ENCODE measurements around the gene GALNT13. TPM values are rescaled to one million over a fixed set of nuclear protein-coding genes. Genes with fewer than 3 reads are reported as not detected.

The GALNT13 gene
- total and polyA plus RNA-seq, 2 donors (not counting 1 experiment from before 2014, with no cell fraction given): 0.17 TPM; not detected in 1

DNA sequence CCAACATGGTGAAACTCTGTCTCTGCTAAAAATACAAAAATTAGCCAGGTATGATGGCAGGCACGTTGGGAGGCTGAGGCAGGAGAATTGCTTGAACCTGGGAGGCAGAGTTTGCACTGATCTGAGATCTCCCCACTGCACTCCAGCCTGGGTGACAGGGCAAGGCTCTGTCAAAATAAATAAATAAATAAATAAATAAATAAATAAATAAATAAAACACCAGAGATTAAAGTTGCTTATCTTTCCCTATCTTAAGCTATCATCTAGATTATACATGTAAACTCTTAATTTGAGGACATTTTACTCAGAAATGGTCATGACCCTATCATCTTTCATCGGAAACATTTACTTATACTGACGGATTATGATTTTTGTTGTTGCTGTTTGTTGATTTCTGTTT is 373.2 kb downstream of the GALNT13 start:
- H3K36me3 ChIP-seq (ENCODE audit: control insufficient read depth, insufficient read depth, low read length): no peaks in the 10 kb centered on the region
- H3K9me3 ChIP-seq (ENCODE audit: control insufficient read depth, insufficient read depth, low read depth, low read length): no peaks in the 10 kb centered on the region
- DNase-seq (ENCODE audit: low read depth in 2 of 2): no peak
- no peak overlapping the region for H3K4me3 ChIP-seq (replicated peaks in 1 of 4; ENCODE audit: control extremely low read depth in 1 of 4, insufficient read depth in 1 of 4, low read depth in 3 of 4, low read length in 4 of 4)
- no peak overlapping the region for H3K9ac ChIP-seq (ENCODE audit: insufficient read depth, low read length)
- no peak overlapping the region for H3K27ac ChIP-seq (ENCODE audit: insufficient read depth, low read length)
- H3K4me2 ChIP-seq (ENCODE audit: extremely low read depth, insufficient read depth, low read length): no peak overlapping the region
- H2AFZ ChIP-seq (ENCODE audit: low read length): no peak overlapping the region
- no peaks in the 10 kb centered on the region for H3K4me1 ChIP-seq (ENCODE audit: control insufficient read depth, extremely low read depth, insufficient read depth, low read length)
- H3K79me2 ChIP-seq (ENCODE audit: control insufficient read depth, insufficient read depth, low read length): no peaks in the 10 kb centered on the region
- no peak for TF ChIP-seq EZH2 (IDR thresholded peaks at IDR 0.05; ENCODE audit: low read length, missing control alignments)
- TF ChIP-seq, protein P1, sequence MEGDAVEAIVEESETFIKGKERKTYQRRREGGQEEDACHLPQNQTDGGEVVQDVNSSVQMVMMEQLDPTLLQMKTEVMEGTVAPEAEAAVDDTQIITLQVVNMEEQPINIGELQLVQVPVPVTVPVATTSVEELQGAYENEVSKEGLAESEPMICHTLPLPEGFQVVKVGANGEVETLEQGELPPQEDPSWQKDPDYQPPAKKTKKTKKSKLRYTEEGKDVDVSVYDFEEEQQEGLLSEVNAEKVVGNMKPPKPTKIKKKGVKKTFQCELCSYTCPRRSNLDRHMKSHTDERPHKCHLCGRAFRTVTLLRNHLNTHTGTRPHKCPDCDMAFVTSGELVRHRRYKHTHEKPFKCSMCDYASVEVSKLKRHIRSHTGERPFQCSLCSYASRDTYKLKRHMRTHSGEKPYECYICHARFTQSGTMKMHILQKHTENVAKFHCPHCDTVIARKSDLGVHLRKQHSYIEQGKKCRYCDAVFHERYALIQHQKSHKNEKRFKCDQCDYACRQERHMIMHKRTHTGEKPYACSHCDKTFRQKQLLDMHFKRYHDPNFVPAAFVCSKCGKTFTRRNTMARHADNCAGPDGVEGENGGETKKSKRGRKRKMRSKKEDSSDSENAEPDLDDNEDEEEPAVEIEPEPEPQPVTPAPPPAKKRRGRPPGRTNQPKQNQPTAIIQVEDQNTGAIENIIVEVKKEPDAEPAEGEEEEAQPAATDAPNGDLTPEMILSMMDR (conservative IDR thresholded peaks at IDR 0.05 in 1 of 2, IDR thresholded peaks at IDR 0.05 in 1 of 2; ENCODE audit: low read depth in 1 of 2, low read length in 2 of 2): no peak
- H3K27me3 ChIP-seq (ENCODE audit: control insufficient read depth, insufficient read depth, low read length): no peaks in the 10 kb centered on the region
- H4K20me1 ChIP-seq (ENCODE audit: control insufficient read depth, extremely low read depth, insufficient read depth, low read length): no peaks in the 10 kb centered on the region

DNA sequence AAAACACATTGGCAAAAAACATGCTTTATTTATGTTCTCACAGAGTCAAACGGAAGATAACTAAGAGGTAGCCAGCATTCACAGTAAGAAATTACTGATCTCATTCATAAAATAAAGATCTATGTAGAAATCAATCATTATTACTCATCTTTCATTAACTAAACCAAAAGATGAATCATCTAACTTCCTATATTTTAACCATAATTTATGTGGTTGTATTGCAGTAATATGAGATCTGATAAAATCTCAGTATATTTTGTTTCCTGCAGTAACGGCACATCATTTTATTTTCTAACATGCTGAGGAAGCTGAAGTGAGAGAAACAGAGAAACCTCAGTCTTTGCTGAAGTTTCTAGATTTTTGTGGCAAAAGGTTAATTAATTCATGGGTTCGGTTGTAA is 375.8 kb downstream of the GALNT13 start:
- no peak overlapping the region for H3K9ac ChIP-seq (ENCODE audit: insufficient read depth, low read length)
- H3K36me3 ChIP-seq (ENCODE audit: control insufficient read depth, insufficient read depth, low read length): no peaks in the 10 kb centered on the region
- H3K9me3 ChIP-seq (ENCODE audit: control insufficient read depth, insufficient read depth, low read depth, low read length): no peaks in the 10 kb centered on the region
- H4K20me1 ChIP-seq (ENCODE audit: control insufficient read depth, extremely low read depth, insufficient read depth, low read length): no peaks in the 10 kb centered on the region
- H2AFZ ChIP-seq (ENCODE audit: low read length): no peak overlapping the region
- H3K27ac ChIP-seq (ENCODE audit: insufficient read depth, low read length): no peak overlapping the region
- H3K27me3 ChIP-seq (ENCODE audit: control insufficient read depth, insufficient read depth, low read length): no peaks in the 10 kb centered on the region
- H3K4me1 ChIP-seq (ENCODE audit: control insufficient read depth, extremely low read depth, insufficient read depth, low read length): no peaks in the 10 kb centered on the region
- no peak overlapping the region for H3K4me3 ChIP-seq (replicated peaks in 1 of 4; ENCODE audit: control extremely low read depth in 1 of 4, insufficient read depth in 1 of 4, low read depth in 3 of 4, low read length in 4 of 4)
- no peak for DNase-seq (ENCODE audit: low read depth in 2 of 2)
- H3K79me2 ChIP-seq (ENCODE audit: control insufficient read depth, insufficient read depth, low read length): no peaks in the 10 kb centered on the region
- H3K4me2 ChIP-seq (ENCODE audit: extremely low read depth, insufficient read depth, low read length): no peak overlapping the region
- TF ChIP-seq, protein P1 (conservative IDR thresholded peaks at IDR 0.05 in 1 of 2, IDR thresholded peaks at IDR 0.05 in 1 of 2; ENCODE audit: low read depth in 1 of 2, low read length in 2 of 2): no peak
- TF ChIP-seq EZH2 (IDR thresholded peaks at IDR 0.05; ENCODE audit: low read length, missing control alignments): no peak

DNA sequence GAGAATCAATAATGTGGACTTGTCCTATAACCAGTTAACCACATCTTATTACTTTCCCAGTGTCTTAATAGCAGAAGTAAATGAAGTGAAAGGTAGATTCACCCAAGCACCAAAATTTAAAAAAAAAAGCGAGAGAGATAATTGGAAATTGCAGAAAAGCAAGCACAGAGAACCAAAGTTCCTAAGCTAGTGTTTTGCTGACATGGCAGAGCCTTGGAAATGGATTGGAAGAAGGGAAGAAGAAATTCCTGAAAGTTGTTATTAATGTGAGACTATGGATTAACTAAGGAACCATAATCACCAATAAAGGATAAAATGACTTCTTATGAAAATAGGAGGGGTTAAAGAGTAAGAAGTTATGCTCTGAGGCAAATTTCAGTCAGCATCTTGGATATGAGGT is 384.4 kb downstream of the GALNT13 start:
- DNase-seq (ENCODE audit: low read depth in 2 of 2): no peak
- no peaks in the 10 kb centered on the region for H3K4me1 ChIP-seq (ENCODE audit: control insufficient read depth, extremely low read depth, insufficient read depth, low read length)
- H3K4me2 ChIP-seq (ENCODE audit: extremely low read depth, insufficient read depth, low read length): no peak overlapping the region
- no peaks in the 10 kb centered on the region for H3K27me3 ChIP-seq (ENCODE audit: control insufficient read depth, insufficient read depth, low read length)
- H3K27ac ChIP-seq (ENCODE audit: insufficient read depth, low read length): no peak overlapping the region
- TF ChIP-seq EZH2 (IDR thresholded peaks at IDR 0.05; ENCODE audit: low read length, missing control alignments): no peak
- TF ChIP-seq, protein P1 (conservative IDR thresholded peaks at IDR 0.05 in 1 of 2, IDR thresholded peaks at IDR 0.05 in 1 of 2; ENCODE audit: low read depth in 1 of 2, low read length in 2 of 2): no peak
- no peak overlapping the region for H2AFZ ChIP-seq (ENCODE audit: low read length)
- no peaks in the 10 kb centered on the region for H3K36me3 ChIP-seq (ENCODE audit: control insufficient read depth, insufficient read depth, low read length)
- no peaks in the 10 kb centered on the region for H3K9me3 ChIP-seq (ENCODE audit: control insufficient read depth, insufficient read depth, low read depth, low read length)
- H4K20me1 ChIP-seq (ENCODE audit: control insufficient read depth, extremely low read depth, insufficient read depth, low read length): no peaks in the 10 kb centered on the region
- no peaks in the 10 kb centered on the region for H3K79me2 ChIP-seq (ENCODE audit: control insufficient read depth, insufficient read depth, low read length)
- no peak overlapping the region for H3K9ac ChIP-seq (ENCODE audit: insufficient read depth, low read length)
- H3K4me3 ChIP-seq (replicated peaks in 1 of 4; ENCODE audit: control extremely low read depth in 1 of 4, insufficient read depth in 1 of 4, low read depth in 3 of 4, low read length in 4 of 4): no peak overlapping the region

Data from fibroblast of lung (primary cell).